ENCODE measurements around the gene CTBP2. TPM values are rescaled to one million over a fixed set of nuclear protein-coding genes. Genes with fewer than 3 reads are reported as not detected.

Gene CTBP2
- total RNA-seq, 1 experiment from 2014 or later = 77.8 TPM

DNA sequence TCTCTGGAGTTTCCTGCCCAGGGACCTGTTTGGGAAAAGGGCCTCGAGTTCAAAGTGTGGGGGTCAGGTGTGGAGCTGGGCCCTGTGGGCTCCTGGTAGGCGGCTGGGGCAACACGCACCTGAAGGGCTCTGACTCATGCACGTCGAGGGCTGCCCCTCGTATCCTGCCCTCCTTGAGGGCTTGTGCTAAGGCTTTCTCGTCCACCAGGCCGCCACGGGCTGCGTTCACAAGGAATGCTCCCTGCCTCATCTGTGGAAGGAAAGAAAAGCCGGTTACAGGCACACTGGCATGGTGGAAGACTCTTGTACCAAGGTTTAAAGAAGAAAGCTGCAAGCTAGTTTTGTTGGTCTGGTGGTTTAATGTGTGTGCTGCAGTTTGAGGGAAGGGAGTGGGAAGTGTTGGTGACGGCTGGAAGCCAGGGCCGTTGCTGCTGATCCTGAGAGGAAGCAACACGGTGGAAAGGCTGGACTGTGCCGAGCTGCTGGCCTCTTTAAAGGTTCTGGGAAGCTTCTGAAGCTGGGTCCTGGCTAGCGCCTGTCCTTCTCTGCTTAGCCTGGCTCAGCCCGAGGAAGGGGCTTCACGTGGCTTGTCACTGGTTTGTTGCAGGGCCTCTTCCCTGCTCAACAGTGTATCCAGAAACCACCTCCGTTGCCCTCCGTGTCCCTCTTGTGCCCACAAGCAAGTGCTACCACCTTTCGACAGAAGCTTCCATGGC, 166.5 kb downstream of the CTBP2 start:
- peaks cover 72% of the 10 kb centered on the region for H3K36me3 ChIP-seq (ENCODE audit: insufficient read depth, low read length, poor library complexity, severe bottlenecking)
- no peak for DNase-seq (ENCODE audit: low spot score)
- BruUV-seq (replicated peaks) = no TSS peak
- H3K27ac ChIP-seq (ENCODE audit: low read depth, low read length, poor library complexity, severe bottlenecking) = no peak overlapping the region
- ChIA-PET CTCF (interaction anchor here (1.1 kb wide), 1 partner anchor 66 kb away, joined by 4 read pairs; no protein-coding TSS in a partner anchor), POLR2A (ENCODE audit: low non-redundant PET) (no interaction called here)
- intact Hi-C loops (cut with micrococcal nuclease; ENCODE audit: unreplicated experiment) = loop anchor here (5.0 kb wide), 2 partner anchors 68 to 348 kb away; no protein-coding TSS in a partner anchor
- TF ChIP-seq EZH2 (IDR thresholded peaks at IDR 0.05; ENCODE audit: borderline replicate concordance, low read depth, low read length, poor library complexity, severe bottlenecking) = no peak
- TF ChIP-seq, protein P1, sequence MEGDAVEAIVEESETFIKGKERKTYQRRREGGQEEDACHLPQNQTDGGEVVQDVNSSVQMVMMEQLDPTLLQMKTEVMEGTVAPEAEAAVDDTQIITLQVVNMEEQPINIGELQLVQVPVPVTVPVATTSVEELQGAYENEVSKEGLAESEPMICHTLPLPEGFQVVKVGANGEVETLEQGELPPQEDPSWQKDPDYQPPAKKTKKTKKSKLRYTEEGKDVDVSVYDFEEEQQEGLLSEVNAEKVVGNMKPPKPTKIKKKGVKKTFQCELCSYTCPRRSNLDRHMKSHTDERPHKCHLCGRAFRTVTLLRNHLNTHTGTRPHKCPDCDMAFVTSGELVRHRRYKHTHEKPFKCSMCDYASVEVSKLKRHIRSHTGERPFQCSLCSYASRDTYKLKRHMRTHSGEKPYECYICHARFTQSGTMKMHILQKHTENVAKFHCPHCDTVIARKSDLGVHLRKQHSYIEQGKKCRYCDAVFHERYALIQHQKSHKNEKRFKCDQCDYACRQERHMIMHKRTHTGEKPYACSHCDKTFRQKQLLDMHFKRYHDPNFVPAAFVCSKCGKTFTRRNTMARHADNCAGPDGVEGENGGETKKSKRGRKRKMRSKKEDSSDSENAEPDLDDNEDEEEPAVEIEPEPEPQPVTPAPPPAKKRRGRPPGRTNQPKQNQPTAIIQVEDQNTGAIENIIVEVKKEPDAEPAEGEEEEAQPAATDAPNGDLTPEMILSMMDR (conservative IDR thresholded peaks at IDR 0.05; ENCODE audit: low read depth, low read length) = no peak
- no peaks in the 10 kb centered on the region for H3K9me3 ChIP-seq (ENCODE audit: low read depth, low read length, poor library complexity, severe bottlenecking)
- H3K4me1 ChIP-seq (ENCODE audit: insufficient read depth, low read length, poor library complexity, severe bottlenecking) = no peaks in the 10 kb centered on the region
- no peaks in the 10 kb centered on the region for H3K27me3 ChIP-seq (replicated peaks; ENCODE audit: insufficient read depth, low read depth, low read length, poor library complexity)
- no peak overlapping the region for H3K4me3 ChIP-seq (ENCODE audit: low read depth, low read length, poor library complexity, severe bottlenecking)

DNA sequence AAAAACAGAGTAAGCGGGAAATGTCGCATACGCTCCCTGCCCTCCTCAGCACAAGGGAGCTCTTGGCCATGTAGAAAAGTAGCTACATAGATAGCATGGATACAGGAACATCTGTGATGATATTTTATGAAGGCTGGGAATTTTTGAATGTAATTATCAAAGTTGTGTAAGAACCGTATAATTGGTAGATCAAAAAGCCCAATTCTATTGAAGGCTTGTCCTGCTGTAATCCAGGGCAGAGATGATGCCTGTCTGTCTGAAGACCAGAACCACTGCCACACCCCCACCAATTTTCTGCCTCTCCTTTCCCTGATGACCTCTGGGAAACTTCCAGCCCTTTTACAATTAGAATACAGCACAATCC, 167.0 kb downstream of the CTBP2 start:
- Histone ChIP-seq H3K27ac (ENCODE audit: low read depth, low read length, poor library complexity, severe bottlenecking) (no peak overlapping the region), H3K4me1 (ENCODE audit: insufficient read depth, low read length, poor library complexity, severe bottlenecking) (no peaks in the 10 kb centered on the region), H3K9me3 (ENCODE audit: low read depth, low read length, poor library complexity, severe bottlenecking) (no peaks in the 10 kb centered on the region), H3K27me3 (replicated peaks; ENCODE audit: insufficient read depth, low read depth, low read length, poor library complexity) (no peaks in the 10 kb centered on the region), H3K4me3 (ENCODE audit: low read depth, low read length, poor library complexity, severe bottlenecking) (no peak overlapping the region), H3K36me3 (ENCODE audit: insufficient read depth, low read length, poor library complexity, severe bottlenecking) (peaks cover 71% of the 10 kb centered on the region)
- no TSS peak for BruUV-seq (replicated peaks)
- TF ChIP-seq, protein P1 (conservative IDR thresholded peaks at IDR 0.05; ENCODE audit: low read depth, low read length) = no peak
- no peak for TF ChIP-seq EZH2 (IDR thresholded peaks at IDR 0.05; ENCODE audit: borderline replicate concordance, low read depth, low read length, poor library complexity, severe bottlenecking)
- intact Hi-C loops (cut with micrococcal nuclease; ENCODE audit: unreplicated experiment) = loop anchor here (5.0 kb wide), 2 partner anchors 69 to 349 kb away; no protein-coding TSS in a partner anchor
- no peak for DNase-seq (ENCODE audit: low spot score)
- POLR2A ChIA-PET (ENCODE audit: low non-redundant PET) = no interaction called here
- CTCF ChIA-PET = interaction anchor here (1.1 to 1.3 kb wide), 2 partner anchors 66 to 68 kb away, joined by 4 to 9 read pairs; no protein-coding TSS in a partner anchor

DNA sequence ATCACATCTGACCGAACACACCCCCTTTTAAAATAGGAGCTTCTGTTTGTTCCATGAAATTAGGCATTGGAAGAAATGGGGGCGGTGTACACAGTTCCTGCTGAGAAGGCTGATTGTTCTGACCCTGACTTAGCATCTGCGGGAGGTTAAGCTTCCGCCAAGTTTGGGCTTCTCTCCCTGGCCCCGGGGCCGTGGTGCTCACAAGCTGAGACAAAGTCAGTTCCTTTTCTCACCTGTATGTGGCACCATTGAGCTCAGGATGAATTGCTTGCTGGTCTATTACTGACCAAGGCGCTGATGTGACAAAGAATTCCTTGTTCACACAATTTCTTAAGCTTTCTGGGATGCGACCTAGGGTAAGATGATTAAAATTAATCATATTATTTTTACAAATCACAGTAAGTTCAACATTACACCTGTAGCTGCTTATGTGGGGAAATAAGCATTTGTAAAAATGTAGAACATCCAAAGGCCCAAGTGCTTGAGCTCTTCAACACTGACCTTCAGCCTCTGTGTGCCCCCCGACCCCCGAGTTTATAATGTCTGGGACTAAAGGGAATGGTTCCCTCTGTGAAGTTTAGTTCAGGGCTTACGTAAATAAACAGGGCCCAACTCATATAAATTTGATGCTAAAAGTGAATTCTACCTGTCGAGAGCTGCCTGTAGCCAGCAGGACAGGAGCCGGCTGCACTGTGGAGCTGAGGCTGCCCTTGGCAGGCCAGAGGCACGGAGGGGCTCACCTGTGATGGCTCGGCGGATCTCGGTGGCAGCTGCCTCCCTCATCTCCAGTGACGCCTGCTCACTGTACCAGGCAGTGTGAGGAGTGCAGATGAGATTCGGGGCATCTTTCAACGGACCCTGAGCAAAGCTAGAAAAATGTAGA, 167.7 kb downstream of the CTBP2 start:
- ChIA-PET CTCF (interaction anchor here (0.5 to 1.4 kb wide), 8 partner anchors 28 to 486 kb away, joined by 3 to 17 read pairs (median 4); no protein-coding TSS in a partner anchor), POLR2A (ENCODE audit: low non-redundant PET) (no interaction called here)
- DNase-seq (ENCODE audit: low spot score) = peak; percentile 77
- Histone ChIP-seq H3K36me3 (ENCODE audit: insufficient read depth, low read length, poor library complexity, severe bottlenecking) (peaks cover 74% of the 10 kb centered on the region), H3K4me1 (ENCODE audit: insufficient read depth, low read length, poor library complexity, severe bottlenecking) (no peaks in the 10 kb centered on the region), H3K27me3 (replicated peaks; ENCODE audit: insufficient read depth, low read depth, low read length, poor library complexity) (no peaks in the 10 kb centered on the region), H3K4me3 (ENCODE audit: low read depth, low read length, poor library complexity, severe bottlenecking) (no peak overlapping the region), H3K27ac (ENCODE audit: low read depth, low read length, poor library complexity, severe bottlenecking) (no peak overlapping the region), H3K9me3 (ENCODE audit: low read depth, low read length, poor library complexity, severe bottlenecking) (no peaks in the 10 kb centered on the region)
- intact Hi-C loops (cut with micrococcal nuclease; ENCODE audit: unreplicated experiment) = loop anchor here (5.0 kb wide), 2 partner anchors 70 to 350 kb away; no protein-coding TSS in a partner anchor
- BruUV-seq (replicated peaks) = no TSS peak
- no peak for TF ChIP-seq EZH2 (IDR thresholded peaks at IDR 0.05; ENCODE audit: borderline replicate concordance, low read depth, low read length, poor library complexity, severe bottlenecking)
- TF ChIP-seq, protein P1 (conservative IDR thresholded peaks at IDR 0.05; ENCODE audit: low read depth, low read length) = peak; percentile 66
